Esophagus squamous epithelium (tissue), 4 donors: ENCODE data around the gene PLCB2.

Experiments used
- CTCF ChIP-seq, 6 experiments: fragments of 450-650 bp in 4 of 6; fragments of 200-600 bp in 2 of 6; sonication (generic) in 2 of 6; IDR thresholded peaks; one replicate each; pipeline ENCODE4 v1.5.1; 2016 to 2019; ENCODE audit warnings: antibody characterized with exemption in 6 of 6, mild to moderate bottlenecking in 4 of 6, moderate library complexity in 4 of 6
- POLR2A ChIP-seq, 4 donors: fragments of 450-650 bp; IDR thresholded peaks; one replicate each; pipeline ENCODE4 v1.6.1; 2017; ENCODE audit warnings: antibody characterized with exemption in 4 of 4, mild to moderate bottlenecking in 4 of 4, moderate library complexity in 3 of 4

GRCh38 chr15:40320931-40321371, 13.2 kb upstream of the PLCB2 start:
- TF ChIP-seq CTCF (IDR thresholded peaks at IDR 0.05) (peak; percentile 87 to 91 (median 87)), POLR2A (IDR thresholded peaks at IDR 0.05) (no peak)
